HEK293 (cell line): ENCODE data around the gene CDH5.

Experiments used
- CTCF ChIA-PET: fragments of 350-600 bp; formaldehyde crosslinking; extraction: SDS; loops from one replicate; lab custom pipeline; 2021; ENCODE audit warnings: antibody characterized with exemption; lab: Yijun Ruan, JAX
- POLR2A ChIA-PET: fragments of 300-600 bp; formaldehyde crosslinking; extraction: SDS; loops from one replicate; lab custom pipeline; 2020; ENCODE audit warnings: antibody characterized with exemption, inconsistent platforms; lab: Yijun Ruan, JAX
- H3K27ac ChIP-seq: fragments of 200-500 bp; sonication (Bioruptor generic); 2 replicates; pipeline ENCODE4 v1.5.1; 2014; ENCODE audit warnings: low read depth, low read length, control low read depth, inconsistent platforms; ENCODE audit errors: extremely low read depth
- H3K36me3 ChIP-seq, 2 experiments: fragments of 200-500 bp in 1 of 2; sonication (Bioruptor generic) in 1 of 2; 1 replicate in 1 of 2; 2 replicates in 1 of 2; pipeline ENCODE4 v1.5.1; 2014 to 2017; ENCODE audit warnings: inconsistent platforms in 2 of 2, low read length in 2 of 2; ENCODE audit not compliant: control insufficient read depth in 2 of 2, insufficient read depth in 1 of 2
- H3K4me1 ChIP-seq: fragments of 200-500 bp; sonication (Bioruptor generic); 2 replicates; pipeline ENCODE4 v1.5.1; 2014; ENCODE audit warnings: mild to moderate bottlenecking, low read length, inconsistent platforms; ENCODE audit not compliant: control insufficient read depth, insufficient read depth
- H3K4me3 ChIP-seq: 2 replicates; pipeline ENCODE4 v1.5.1; 2011; ENCODE audit warnings: low read depth, mild to moderate bottlenecking, control low read depth, low read length, moderate library complexity
- H3K9me3 ChIP-seq: fragments of 200-500 bp; sonication (Bioruptor generic); 2 replicates; pipeline ENCODE4 v1.5.1; 2014; ENCODE audit warnings: low read depth, low read length, inconsistent platforms; ENCODE audit not compliant: control insufficient read depth, insufficient read depth
- AEBP2 ChIP-seq: fragments of 450-650 bp; formaldehyde crosslinking; IDR thresholded peaks from 2 replicates; pipeline ENCODE4 v1.5.1; 2016; ENCODE audit warnings: missing biosample characterization, missing genetic modification characterization, borderline replicate concordance
- HIC1 ChIP-seq: fragments of 450-650 bp; formaldehyde crosslinking; IDR thresholded peaks from 2 replicates; pipeline ENCODE4 v1.5.1; 2016; ENCODE audit warnings: missing biosample characterization, missing genetic modification characterization
- IKZF3 ChIP-seq: fragments of 450-650 bp; IDR thresholded peaks from 2 replicates; pipeline ENCODE4 v1.5.0; 2018; ENCODE audit warnings: missing biosample characterization, mild to moderate bottlenecking, missing genetic modification characterization, moderate library complexity
- KLF17 ChIP-seq: fragments of 450-650 bp; formaldehyde crosslinking; IDR thresholded peaks from 2 replicates; pipeline ENCODE4 v1.5.1; 2016; ENCODE audit warnings: missing biosample characterization, missing genetic modification characterization
- ZBTB17 ChIP-seq: fragments of 450-650 bp; formaldehyde crosslinking; IDR thresholded peaks from 2 replicates; pipeline ENCODE4 v1.5.1; 2016; ENCODE audit warnings: missing biosample characterization, missing genetic modification characterization
- ZNF121 ChIP-seq: fragments of 450-650 bp; formaldehyde crosslinking; IDR thresholded peaks from 2 replicates; pipeline ENCODE4 v1.5.1; 2016; ENCODE audit warnings: missing biosample characterization, missing genetic modification characterization
- ZNF133 ChIP-seq: fragments of 450-650 bp; formaldehyde crosslinking; IDR thresholded peaks from 2 replicates; pipeline ENCODE4 v1.5.1; 2016; ENCODE audit warnings: missing biosample characterization, missing genetic modification characterization
- ZNF138 ChIP-seq: fragments of 450-650 bp; formaldehyde crosslinking; IDR thresholded peaks from 2 replicates; pipeline ENCODE4 v1.5.1; 2016; ENCODE audit warnings: missing biosample characterization, missing genetic modification characterization, borderline replicate concordance
- ZNF174 ChIP-seq: fragments of 450-650 bp; formaldehyde crosslinking; IDR thresholded peaks from 2 replicates; pipeline ENCODE4 v1.5.0; 2017; ENCODE audit warnings: missing biosample characterization, mild to moderate bottlenecking, missing genetic modification characterization
- ZNF211 ChIP-seq: fragments of 450-650 bp; formaldehyde crosslinking; IDR thresholded peaks from 2 replicates; pipeline ENCODE4 v1.5.1; 2016; ENCODE audit warnings: low read depth, missing biosample characterization, missing genetic modification characterization
- ZNF621 ChIP-seq: fragments of 450-650 bp; formaldehyde crosslinking; IDR thresholded peaks from 2 replicates; pipeline ENCODE4 v1.5.1; 2017; ENCODE audit warnings: missing biosample characterization, missing genetic modification characterization
- ZNF626 ChIP-seq: fragments of 450-650 bp; sonication (Bioruptor Pico); formaldehyde crosslinking; IDR thresholded peaks from 2 replicates; pipeline ENCODE4 v1.5.1; 2018; ENCODE audit warnings: missing biosample characterization, missing genetic modification characterization, inconsistent platforms
- ZNF664 ChIP-seq: fragments of 450-650 bp; formaldehyde crosslinking; IDR thresholded peaks from 2 replicates; pipeline ENCODE4 v1.5.1; 2016; ENCODE audit warnings: missing biosample characterization, missing genetic modification characterization
- TF ChIP-seq, protein P1 (sequence below): fragments of 450-650 bp; formaldehyde crosslinking; conservative IDR thresholded peaks from 2 replicates; pipeline ENCODE4 v1.5.1; 2016; ENCODE audit warnings: low read depth, missing biosample characterization, missing genetic modification characterization
- TF ChIP-seq, protein P2 (sequence below): fragments of 450-650 bp; formaldehyde crosslinking; IDR thresholded peaks from 2 replicates; pipeline ENCODE4 v1.5.1; 2016; ENCODE audit warnings: missing biosample characterization, missing genetic modification characterization
- TF ChIP-seq, protein P3 (sequence below): fragments of 450-650 bp; formaldehyde crosslinking; conservative IDR thresholded peaks from 2 replicates; pipeline ENCODE4 v1.5.1; 2016; ENCODE audit warnings: low read depth, missing biosample characterization, missing genetic modification characterization

Gene CDH5

GRCh38 chr16:66427871-66428681 is 61.6 kb downstream of the CDH5 start:
- no peaks in the 10 kb centered on the region for H3K36me3 ChIP-seq
- no peak overlapping the region for H3K4me3 ChIP-seq
- H3K4me1 ChIP-seq: peaks cover 2% of the 10 kb centered on the region; the same call in 1 of the 2 replicates
- TF ChIP-seq ZBTB17 (tag by site-specific recombination): no peak
- peak; percentile 38; the same call in 1 of the 2 replicates for TF ChIP-seq HIC1
- TF ChIP-seq ZNF133: no peak
- TF ChIP-seq ZNF621 (tag by site-specific recombination): no peak
- TF ChIP-seq ZNF664 (tag by site-specific recombination): peak; percentile 96
- no peak for TF ChIP-seq ZNF138 (tag by site-specific recombination)
- TF ChIP-seq ZNF626: no peak
- no peak for TF ChIP-seq AEBP2 (tag by site-specific recombination)
- TF ChIP-seq ZNF174 (tag by site-specific recombination): no peak
- TF ChIP-seq, protein P1, sequence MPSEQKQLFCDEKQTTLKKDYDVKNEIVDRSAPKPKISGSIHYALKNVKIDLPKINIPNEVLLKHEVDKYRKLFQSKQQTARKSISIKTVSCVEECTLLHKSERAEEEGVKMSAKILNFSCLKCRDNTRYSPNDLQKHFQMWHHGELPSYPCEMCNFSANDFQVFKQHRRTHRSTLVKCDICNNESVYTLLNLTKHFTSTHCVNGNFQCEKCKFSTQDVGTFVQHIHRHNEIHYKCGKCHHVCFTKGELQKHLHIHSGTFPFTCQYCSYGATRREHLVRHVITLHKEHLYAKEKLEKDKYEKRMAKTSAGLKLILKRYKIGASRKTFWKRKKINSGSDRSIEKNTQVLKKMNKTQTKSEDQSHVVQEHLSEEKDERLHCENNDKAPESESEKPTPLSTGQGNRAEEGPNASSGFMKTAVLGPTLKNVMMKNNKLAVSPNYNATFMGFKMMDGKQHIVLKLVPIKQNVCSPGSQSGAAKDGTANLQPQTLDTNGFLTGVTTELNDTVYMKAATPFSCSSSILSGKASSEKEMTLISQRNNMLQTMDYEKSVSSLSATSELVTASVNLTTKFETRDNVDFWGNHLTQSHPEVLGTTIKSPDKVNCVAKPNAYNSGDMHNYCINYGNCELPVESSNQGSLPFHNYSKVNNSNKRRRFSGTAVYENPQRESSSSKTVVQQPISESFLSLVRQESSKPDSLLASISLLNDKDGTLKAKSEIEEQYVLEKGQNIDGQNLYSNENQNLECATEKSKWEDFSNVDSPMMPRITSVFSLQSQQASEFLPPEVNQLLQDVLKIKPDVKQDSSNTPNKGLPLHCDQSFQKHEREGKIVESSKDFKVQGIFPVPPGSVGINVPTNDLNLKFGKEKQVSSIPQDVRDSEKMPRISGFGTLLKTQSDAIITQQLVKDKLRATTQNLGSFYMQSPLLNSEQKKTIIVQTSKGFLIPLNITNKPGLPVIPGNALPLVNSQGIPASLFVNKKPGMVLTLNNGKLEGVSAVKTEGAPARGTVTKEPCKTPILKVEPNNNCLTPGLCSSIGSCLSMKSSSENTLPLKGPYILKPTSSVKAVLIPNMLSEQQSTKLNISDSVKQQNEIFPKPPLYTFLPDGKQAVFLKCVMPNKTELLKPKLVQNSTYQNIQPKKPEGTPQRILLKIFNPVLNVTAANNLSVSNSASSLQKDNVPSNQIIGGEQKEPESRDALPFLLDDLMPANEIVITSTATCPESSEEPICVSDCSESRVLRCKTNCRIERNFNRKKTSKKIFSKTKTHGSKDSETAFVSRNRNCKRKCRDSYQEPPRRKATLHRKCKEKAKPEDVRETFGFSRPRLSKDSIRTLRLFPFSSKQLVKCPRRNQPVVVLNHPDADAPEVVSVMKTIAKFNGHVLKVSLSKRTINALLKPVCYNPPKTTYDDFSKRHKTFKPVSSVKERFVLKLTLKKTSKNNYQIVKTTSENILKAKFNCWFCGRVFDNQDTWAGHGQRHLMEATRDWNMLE (tag by site-specific recombination): no peak
- TF ChIP-seq, protein P2, sequence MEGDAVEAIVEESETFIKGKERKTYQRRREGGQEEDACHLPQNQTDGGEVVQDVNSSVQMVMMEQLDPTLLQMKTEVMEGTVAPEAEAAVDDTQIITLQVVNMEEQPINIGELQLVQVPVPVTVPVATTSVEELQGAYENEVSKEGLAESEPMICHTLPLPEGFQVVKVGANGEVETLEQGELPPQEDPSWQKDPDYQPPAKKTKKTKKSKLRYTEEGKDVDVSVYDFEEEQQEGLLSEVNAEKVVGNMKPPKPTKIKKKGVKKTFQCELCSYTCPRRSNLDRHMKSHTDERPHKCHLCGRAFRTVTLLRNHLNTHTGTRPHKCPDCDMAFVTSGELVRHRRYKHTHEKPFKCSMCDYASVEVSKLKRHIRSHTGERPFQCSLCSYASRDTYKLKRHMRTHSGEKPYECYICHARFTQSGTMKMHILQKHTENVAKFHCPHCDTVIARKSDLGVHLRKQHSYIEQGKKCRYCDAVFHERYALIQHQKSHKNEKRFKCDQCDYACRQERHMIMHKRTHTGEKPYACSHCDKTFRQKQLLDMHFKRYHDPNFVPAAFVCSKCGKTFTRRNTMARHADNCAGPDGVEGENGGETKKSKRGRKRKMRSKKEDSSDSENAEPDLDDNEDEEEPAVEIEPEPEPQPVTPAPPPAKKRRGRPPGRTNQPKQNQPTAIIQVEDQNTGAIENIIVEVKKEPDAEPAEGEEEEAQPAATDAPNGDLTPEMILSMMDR (tag by site-specific recombination): no peak
- TF ChIP-seq IKZF3 (tag by site-specific recombination): no peak
- TF ChIP-seq, protein P3, sequence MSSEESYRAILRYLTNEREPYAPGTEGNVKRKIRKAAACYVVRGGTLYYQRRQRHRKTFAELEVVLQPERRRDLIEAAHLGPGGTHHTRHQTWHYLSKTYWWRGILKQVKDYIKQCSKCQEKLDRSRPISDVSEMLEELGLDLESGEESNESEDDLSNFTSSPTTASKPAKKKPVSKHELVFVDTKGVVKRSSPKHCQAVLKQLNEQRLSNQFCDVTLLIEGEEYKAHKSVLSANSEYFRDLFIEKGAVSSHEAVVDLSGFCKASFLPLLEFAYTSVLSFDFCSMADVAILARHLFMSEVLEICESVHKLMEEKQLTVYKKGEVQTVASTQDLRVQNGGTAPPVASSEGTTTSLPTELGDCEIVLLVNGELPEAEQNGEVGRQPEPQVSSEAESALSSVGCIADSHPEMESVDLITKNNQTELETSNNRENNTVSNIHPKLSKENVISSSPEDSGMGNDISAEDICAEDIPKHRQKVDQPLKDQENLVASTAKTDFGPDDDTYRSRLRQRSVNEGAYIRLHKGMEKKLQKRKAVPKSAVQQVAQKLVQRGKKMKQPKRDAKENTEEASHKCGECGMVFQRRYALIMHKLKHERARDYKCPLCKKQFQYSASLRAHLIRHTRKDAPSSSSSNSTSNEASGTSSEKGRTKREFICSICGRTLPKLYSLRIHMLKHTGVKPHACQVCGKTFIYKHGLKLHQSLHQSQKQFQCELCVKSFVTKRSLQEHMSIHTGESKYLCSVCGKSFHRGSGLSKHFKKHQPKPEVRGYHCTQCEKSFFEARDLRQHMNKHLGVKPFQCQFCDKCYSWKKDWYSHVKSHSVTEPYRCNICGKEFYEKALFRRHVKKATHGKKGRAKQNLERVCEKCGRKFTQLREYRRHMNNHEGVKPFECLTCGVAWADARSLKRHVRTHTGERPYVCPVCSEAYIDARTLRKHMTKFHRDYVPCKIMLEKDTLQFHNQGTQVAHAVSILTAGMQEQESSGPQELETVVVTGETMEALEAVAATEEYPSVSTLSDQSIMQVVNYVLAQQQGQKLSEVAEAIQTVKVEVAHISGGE (tag by site-specific recombination): no peak
- TF ChIP-seq ZNF211 (tag by site-specific recombination): no peak
- TF ChIP-seq KLF17 (tag by site-specific recombination): no peak
- TF ChIP-seq ZNF121 (tag by site-specific recombination): no peak
- no peak overlapping the region for H3K27ac ChIP-seq
- ChIA-PET CTCF (interaction anchor here (0.6 kb wide), 1 partner anchor 21 kb away, joined by 5 read pairs; no protein-coding TSS in a partner anchor), POLR2A (no interaction called here)
- no peaks in the 10 kb centered on the region for H3K9me3 ChIP-seq
